ENCODE data around the gene GALNT9. TPM values are rescaled to one million over a fixed set of nuclear protein-coding genes. Genes with fewer than 3 reads are reported as not detected.
A peak's percentile ranks its signal among the peaks of the same experiment; 100 is the strongest.

Gene GALNT9
- total and polyA plus RNA-seq, 12 donors = 0.01 to 0.19 TPM; not detected in 10

DNA sequence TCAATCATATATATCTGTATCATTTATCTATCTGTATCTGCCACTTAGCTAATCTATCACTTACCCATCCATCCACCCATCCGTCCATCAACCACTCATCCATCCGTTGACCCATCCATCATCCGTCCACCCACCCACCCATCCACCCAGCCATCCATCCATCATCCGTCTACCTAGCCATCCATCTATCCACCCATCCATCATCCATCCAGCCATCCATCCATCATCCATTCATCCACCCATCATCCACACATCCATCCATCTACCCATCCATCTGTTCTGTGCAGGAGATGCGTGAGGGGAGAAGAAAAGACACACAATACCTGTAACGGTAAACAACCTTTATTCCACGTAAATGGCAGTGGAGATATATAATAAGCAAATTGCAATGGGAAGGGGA, 165.0 kb downstream of the GALNT9 start:
- WGBS, 2 donors = 82 to 87% methylated on average over 7 of the region's 7 CpGs
- H3K36me3 ChIP-seq = no peaks in the 10 kb centered on the region

DNA sequence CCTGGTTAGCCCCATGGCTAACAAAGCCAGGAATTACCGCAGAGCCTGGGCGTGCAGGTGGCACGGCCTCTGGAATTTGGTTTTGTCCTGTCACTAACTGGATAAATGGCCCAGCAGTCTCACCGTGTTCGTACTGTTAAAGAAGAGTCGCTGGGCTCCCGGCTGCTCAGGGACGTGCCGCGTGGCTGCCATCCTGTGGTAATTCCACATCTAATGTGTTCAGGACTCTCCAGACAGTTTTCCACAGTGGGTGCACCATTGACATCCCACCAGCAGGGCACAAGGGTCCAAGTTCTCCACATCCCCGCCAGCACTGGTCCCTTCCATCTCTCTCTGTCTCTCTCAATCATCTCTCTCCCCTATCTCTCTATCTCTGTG, 165.5 kb downstream of the GALNT9 start:
- intact Hi-C loops (cut with DNase I) = no loop called here
- TF ChIP-seq, protein P1, sequence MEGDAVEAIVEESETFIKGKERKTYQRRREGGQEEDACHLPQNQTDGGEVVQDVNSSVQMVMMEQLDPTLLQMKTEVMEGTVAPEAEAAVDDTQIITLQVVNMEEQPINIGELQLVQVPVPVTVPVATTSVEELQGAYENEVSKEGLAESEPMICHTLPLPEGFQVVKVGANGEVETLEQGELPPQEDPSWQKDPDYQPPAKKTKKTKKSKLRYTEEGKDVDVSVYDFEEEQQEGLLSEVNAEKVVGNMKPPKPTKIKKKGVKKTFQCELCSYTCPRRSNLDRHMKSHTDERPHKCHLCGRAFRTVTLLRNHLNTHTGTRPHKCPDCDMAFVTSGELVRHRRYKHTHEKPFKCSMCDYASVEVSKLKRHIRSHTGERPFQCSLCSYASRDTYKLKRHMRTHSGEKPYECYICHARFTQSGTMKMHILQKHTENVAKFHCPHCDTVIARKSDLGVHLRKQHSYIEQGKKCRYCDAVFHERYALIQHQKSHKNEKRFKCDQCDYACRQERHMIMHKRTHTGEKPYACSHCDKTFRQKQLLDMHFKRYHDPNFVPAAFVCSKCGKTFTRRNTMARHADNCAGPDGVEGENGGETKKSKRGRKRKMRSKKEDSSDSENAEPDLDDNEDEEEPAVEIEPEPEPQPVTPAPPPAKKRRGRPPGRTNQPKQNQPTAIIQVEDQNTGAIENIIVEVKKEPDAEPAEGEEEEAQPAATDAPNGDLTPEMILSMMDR (IDR thresholded peaks at IDR 0.05) = peak in 1 of 9 donors; percentile 16
- Histone ChIP-seq H3K27ac (no peak overlapping the region), H3K27me3 (peaks cover 0 to 41% (median 18%) of the 10 kb centered on the region in 7 donors), H3K36me3 (no peaks in the 10 kb centered on the region), H3K9me3 (no peaks in the 10 kb centered on the region), H3K4me3 (no peak overlapping the region), H3K4me1 (peaks cover 0 to 15% (median 0%) of the 10 kb centered on the region in 9 donors)
- 65 to 68% methylated on average over 11 of the region's 11 CpGs for WGBS, 2 donors
- DNase-seq (no peak), ATAC-seq (no peak)

More for the DNA sequence above, 165.0 kb downstream of the GALNT9 start:
- intact Hi-C loops (cut with DNase I) = no loop called here
- Histone ChIP-seq H3K27ac (no peak overlapping the region), H3K9me3 (no peaks in the 10 kb centered on the region), H3K4me1 (peaks cover 0 to 15% (median 0%) of the 10 kb centered on the region in 9 donors), H3K27me3 (peaks cover 0 to 44% (median 18%) of the 10 kb centered on the region in 7 donors), H3K4me3 (no peak overlapping the region)
- DNase-seq (no peak), ATAC-seq (no peak)
- TF ChIP-seq, protein P1 (IDR thresholded peaks at IDR 0.05) = no peak

DNA sequence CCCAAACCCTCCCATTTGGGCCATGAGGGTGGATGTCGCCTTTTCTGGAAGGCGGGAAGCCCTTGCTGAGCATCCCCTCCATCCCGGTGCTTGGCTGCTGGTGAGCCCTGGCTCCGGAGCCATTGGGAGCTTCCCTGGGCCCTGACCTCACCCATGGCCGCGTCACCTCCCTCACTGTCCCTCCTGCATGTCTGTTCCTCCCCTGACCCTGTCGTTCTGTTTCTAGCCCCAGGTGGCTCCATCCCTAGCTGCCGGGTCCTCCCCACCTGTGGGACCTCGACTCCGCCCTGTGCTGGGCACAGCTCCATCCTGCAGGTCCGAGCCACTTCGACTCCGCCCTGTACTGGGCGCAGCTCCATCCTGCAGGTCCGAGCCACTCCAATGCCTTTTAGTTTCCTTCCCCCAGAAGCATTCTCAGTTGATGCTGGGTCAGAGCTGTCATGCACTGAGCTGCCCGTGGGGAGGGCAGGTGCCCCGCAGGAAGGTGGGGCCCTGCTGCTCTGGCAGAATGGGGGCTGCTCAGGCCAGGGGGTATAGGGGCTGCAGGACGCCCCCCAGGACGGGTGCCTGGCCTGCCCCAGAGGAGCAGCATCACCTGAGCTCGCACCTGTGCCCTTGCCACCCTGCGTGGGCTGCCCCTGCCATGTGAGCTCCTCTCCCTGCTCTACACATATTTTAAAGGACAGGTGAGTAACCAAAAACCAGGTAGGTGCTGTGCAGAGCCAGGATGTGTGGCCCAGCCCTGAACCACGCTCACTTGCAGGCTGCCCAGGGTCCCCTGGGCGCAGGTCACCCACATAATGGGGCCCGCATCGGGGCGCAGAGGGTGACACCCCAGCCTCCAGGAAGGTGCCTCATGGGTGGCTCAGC, 166.1 kb downstream of the GALNT9 start:
- H3K4me3 ChIP-seq = peak overlapping the region in 1 of 10 donors; percentile 18
- TF ChIP-seq, protein P1 (IDR thresholded peaks at IDR 0.05) = no peak

DNA sequence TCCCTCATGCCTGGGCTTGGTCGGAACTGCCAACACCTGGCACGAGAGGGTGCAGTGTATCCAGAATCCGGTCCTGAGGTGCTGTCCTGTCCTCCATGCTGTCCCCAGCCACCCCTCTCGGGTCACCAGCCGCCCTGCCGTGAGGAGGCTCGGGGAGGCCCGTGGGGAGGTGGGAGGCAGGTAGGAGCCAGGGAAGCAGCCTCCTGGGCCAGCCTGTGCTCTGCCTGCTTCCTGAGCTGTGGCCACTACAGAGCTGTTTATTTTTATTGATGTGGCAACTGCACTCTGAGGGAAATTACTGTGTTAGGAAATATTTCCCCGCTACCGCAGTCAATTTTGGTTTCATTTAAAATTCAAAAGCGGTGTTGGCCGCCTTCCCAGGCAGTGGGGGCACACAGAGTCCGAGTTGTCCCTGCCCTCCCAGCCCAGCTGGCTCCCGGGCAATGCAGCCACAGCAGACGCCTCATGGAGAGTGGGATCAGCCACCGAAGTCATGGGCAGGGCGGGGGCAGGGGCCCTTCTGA, 166.8 kb downstream of the GALNT9 start:
- Histone ChIP-seq H3K27me3 (peaks cover 0 to 32% (median 15%) of the 10 kb centered on the region in 7 donors), H3K36me3 (peaks cover 0 to 3% (median 0%) of the 10 kb centered on the region in 9 donors), H3K9me3 (no peaks in the 10 kb centered on the region), H3K4me3 (peak overlapping the region in 2 of 10 donors; percentile 14 to 18), H3K27ac (peak overlapping the region in 1 of 10 donors; percentile 10), H3K4me1 (peaks cover 0 to 15% (median 0%) of the 10 kb centered on the region in 9 donors)
- TF ChIP-seq, protein P1 (IDR thresholded peaks at IDR 0.05) = no peak
- ATAC-seq (peak in 3 of 8 donors; percentile 16 to 22 (median 21)), DNase-seq (peak in 1 of 2 donors; percentile 12)
- intact Hi-C loops (cut with DNase I) = no loop called here
- 43 to 44% methylated on average over 17 of the region's 17 CpGs for WGBS, 2 donors

More for the DNA sequence above, 166.1 kb downstream of the GALNT9 start:
- Histone ChIP-seq H3K27me3 (peaks cover 0 to 35% (median 17%) of the 10 kb centered on the region in 7 donors), H3K27ac (peak overlapping the region in 1 of 10 donors; percentile 10), H3K4me1 (peaks cover 0 to 15% (median 0%) of the 10 kb centered on the region in 9 donors), H3K36me3 (peaks cover 0 to 3% (median 0%) of the 10 kb centered on the region in 9 donors), H3K9me3 (no peaks in the 10 kb centered on the region)
- ATAC-seq = peak in 2 of 8 donors; percentile 27 to 34
- WGBS, 2 donors = 60 to 65% methylated on average over 26 of the region's 26 CpGs
- peak in 1 of 2 donors; percentile 7 for DNase-seq
- intact Hi-C loops (cut with DNase I) = no loop called here

All from heart right ventricle (tissue), 16 donors.